Neural cell (in vitro differentiated cells): ENCODE measurements around the gene MED15. TPM values are rescaled to one million over a fixed set of nuclear protein-coding genes. Genes with fewer than 3 reads are reported as not detected.

ENCODE experiments used
- H2AFZ ChIP-seq: fragments of 200-600, 300-800 bp; sonication (generic), shearing (Covaris generic); 2 replicates; pipeline ENCODE4 v1.6.0; 2014; ENCODE audit warnings: low read depth, mild to moderate bottlenecking, antibody characterized with exemption, low read length, moderate library complexity
- H3F3A ChIP-seq: fragments of 200-600 bp; shearing (Covaris generic); 2 replicates; pipeline ENCODE4 v1.6.1; 2016; ENCODE audit warnings: mild to moderate bottlenecking, moderate library complexity, mixed read lengths, antibody characterized with exemption, low read length; ENCODE audit not compliant: insufficient read depth, poor library complexity, severe bottlenecking
- H3K27ac ChIP-seq: fragments of 200-600, 300-800 bp; sonication (generic), shearing (Covaris generic); 2 replicates; pipeline ENCODE4 v1.5.1; 2014; ENCODE audit warnings: mild to moderate bottlenecking, low read length, moderate library complexity
- H3K27me3 ChIP-seq: fragments of 300-800, 200-600 bp; sonication (generic), shearing (Covaris generic); 2 replicates; pipeline ENCODE4 v1.6.0; 2014; ENCODE audit warnings: mild to moderate bottlenecking, low read depth, low read length, moderate library complexity; ENCODE audit not compliant: insufficient read depth
- H3K36me3 ChIP-seq: fragments of 300-800, 200-600 bp; sonication (generic), shearing (Covaris generic); 2 replicates; pipeline ENCODE4 v1.5.1; 2014; ENCODE audit warnings: mild to moderate bottlenecking, antibody characterized with exemption, low read length, moderate library complexity; ENCODE audit not compliant: insufficient read depth
- H3K4me2 ChIP-seq: fragments of 300-800, 200-600 bp; sonication (generic), shearing (Covaris generic); 2 replicates; pipeline ENCODE4 v1.6.0; 2014; ENCODE audit warnings: mild to moderate bottlenecking, low read length
- H3K4me3 ChIP-seq: fragments of 300-800, 200-600 bp; sonication (generic), shearing (Covaris generic); 2 replicates; pipeline ENCODE4 v1.5.1; 2014; ENCODE audit warnings: mild to moderate bottlenecking, low read length, moderate library complexity
- H3K79me2 ChIP-seq: fragments of 200-600 bp; shearing (Covaris generic); replicated peaks from 2 replicates; pipeline ENCODE4 v1.6.0; 2014; ENCODE audit warnings: mild to moderate bottlenecking, low read length, moderate library complexity; ENCODE audit not compliant: insufficient read depth
- H3K9ac ChIP-seq: fragments of 300-800, 200-600 bp; sonication (generic), shearing (Covaris generic); 2 replicates; pipeline ENCODE4 v1.6.1; 2016; ENCODE audit warnings: mild to moderate bottlenecking, low read length, mixed read lengths
- H3K9me2 ChIP-seq: fragments of 200-600 bp; shearing (Covaris generic); 2 replicates; pipeline ENCODE4 v1.6.1; 2016; ENCODE audit warnings: mild to moderate bottlenecking, low read length, mixed read lengths; ENCODE audit not compliant: insufficient read depth
- H3K9me3 ChIP-seq: fragments of 200-600, 300-800 bp; sonication (generic), shearing (Covaris generic); 2 replicates; pipeline ENCODE4 v1.6.1; 2016; ENCODE audit warnings: mild to moderate bottlenecking, mixed run types, low read length, moderate library complexity, mixed read lengths
- H4K20me1 ChIP-seq: fragments of 200-600 bp; shearing (Covaris generic); 2 replicates; pipeline ENCODE4 v1.6.1; 2016; ENCODE audit warnings: mild to moderate bottlenecking, mixed run types; ENCODE audit not compliant: insufficient read depth
- EP300 ChIP-seq: fragments of 450-650 bp; conservative IDR thresholded peaks from 2 replicates; pipeline ENCODE4 v1.6.1; 2014; ENCODE audit warnings: antibody characterized with exemption, mild to moderate bottlenecking, moderate library complexity; ENCODE audit not compliant: poor library complexity, severe bottlenecking
- EZH2 ChIP-seq: fragments of 200-600, 300-800 bp; shearing (Covaris generic), sonication (generic); IDR thresholded peaks from 2 replicates; pipeline ENCODE4 v1.6.1; 2014; ENCODE audit warnings: antibody characterized with exemption, low read length, borderline replicate concordance, mild to moderate bottlenecking; ENCODE audit not compliant: insufficient read depth, poor library complexity, severe bottlenecking
- MXI1 ChIP-seq: fragments of 450-650 bp; conservative IDR thresholded peaks from 2 replicates; pipeline ENCODE4 v1.6.1; 2014; ENCODE audit warnings: antibody characterized with exemption, mild to moderate bottlenecking; ENCODE audit not compliant: poor library complexity, severe bottlenecking
- POLR2AphosphoS5 ChIP-seq: IDR thresholded peaks from 2 replicates; pipeline ENCODE4 v1.6.1; 2012
- RAD21 ChIP-seq: fragments of 450-650 bp; conservative IDR thresholded peaks from 2 replicates; pipeline ENCODE4 v1.6.1; 2014; ENCODE audit warnings: antibody characterized with exemption, mild to moderate bottlenecking, moderate library complexity
- SMC3 ChIP-seq: fragments of 450-650 bp; conservative IDR thresholded peaks from 2 replicates; pipeline ENCODE4 v1.6.1; 2014; ENCODE audit warnings: antibody characterized with exemption, mild to moderate bottlenecking, moderate library complexity; ENCODE audit not compliant: poor library complexity
- TAF1 ChIP-seq: IDR thresholded peaks from 2 replicates; pipeline ENCODE4 v1.6.1; 2012; ENCODE audit warnings: low read depth
- polyA plus RNA-seq: library from polyadenylated mRNA; depleted of rRNA; stranded (reverse); fragments of >200 nt; gene quantifications from 2 replicates; pipeline ENCODE4 v1.2.3, GENCODE V29; 2014
- TF ChIP-seq, protein P1 (sequence below): IDR thresholded peaks from 2 replicates; pipeline ENCODE4 v1.6.1; 2012; ENCODE audit warnings: borderline replicate concordance
- TF ChIP-seq, protein P2 (sequence below): fragments of 450-650 bp; IDR thresholded peaks from 2 replicates; pipeline ENCODE4 v1.5.1; 2014; ENCODE audit warnings: antibody characterized with exemption, mild to moderate bottlenecking, moderate library complexity; ENCODE audit not compliant: poor library complexity, severe bottlenecking

MED15 gene
- polyA plus RNA-seq, 1 donor from 2014 or later: 13.2 TPM

DNA sequence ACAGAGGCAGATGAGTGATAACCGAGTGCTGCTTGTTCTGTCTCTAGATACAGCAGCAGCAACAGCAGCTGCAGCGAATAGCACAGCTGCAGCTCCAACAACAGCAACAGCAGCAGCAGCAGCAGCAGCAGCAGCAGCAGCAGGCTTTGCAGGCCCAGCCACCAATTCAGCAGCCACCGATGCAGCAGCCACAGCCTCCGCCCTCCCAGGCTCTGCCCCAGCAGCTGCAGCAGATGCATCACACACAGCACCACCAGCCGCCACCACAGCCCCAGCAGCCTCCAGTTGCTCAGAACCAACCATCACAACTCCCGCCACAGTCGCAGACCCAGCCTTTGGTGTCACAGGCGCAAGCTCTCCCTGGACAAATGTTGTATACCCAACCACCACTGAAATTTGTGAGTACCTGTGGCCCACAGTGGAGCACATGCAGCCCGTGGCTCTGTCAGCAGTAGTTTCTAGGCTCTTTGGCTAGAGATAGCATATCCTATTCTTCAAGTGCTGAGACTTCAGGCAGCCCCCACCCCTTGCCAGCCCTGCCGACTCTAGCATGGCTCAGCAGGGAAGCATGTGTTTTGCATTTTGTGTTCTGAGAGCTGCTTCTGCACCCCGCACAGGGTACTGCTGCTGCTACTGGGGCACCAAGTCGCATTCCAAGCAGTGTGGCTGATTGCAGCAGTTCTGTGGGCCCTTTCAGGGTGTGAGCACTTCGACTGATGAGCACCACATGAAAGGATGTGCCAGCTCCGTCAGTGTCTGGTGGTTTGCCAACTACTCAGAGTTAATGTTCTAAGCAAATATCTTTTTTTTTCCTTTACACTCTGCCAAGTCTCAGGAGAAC, 59.2 kb downstream of the MED15 start:
- no peaks in the 10 kb centered on the region for H3F3A ChIP-seq
- no peak overlapping the region for H2AFZ ChIP-seq
- no peaks in the 10 kb centered on the region for H4K20me1 ChIP-seq
- H3K9me2 ChIP-seq: no peaks in the 10 kb centered on the region
- no peaks in the 10 kb centered on the region for H3K27me3 ChIP-seq
- H3K9ac ChIP-seq: no peak overlapping the region
- H3K4me2 ChIP-seq: no peak overlapping the region
- H3K9me3 ChIP-seq: no peaks in the 10 kb centered on the region
- H3K27ac ChIP-seq: no peak overlapping the region
- no peak overlapping the region for H3K4me3 ChIP-seq
- no peaks in the 10 kb centered on the region for H3K79me2 ChIP-seq
- TF ChIP-seq, protein P1, sequence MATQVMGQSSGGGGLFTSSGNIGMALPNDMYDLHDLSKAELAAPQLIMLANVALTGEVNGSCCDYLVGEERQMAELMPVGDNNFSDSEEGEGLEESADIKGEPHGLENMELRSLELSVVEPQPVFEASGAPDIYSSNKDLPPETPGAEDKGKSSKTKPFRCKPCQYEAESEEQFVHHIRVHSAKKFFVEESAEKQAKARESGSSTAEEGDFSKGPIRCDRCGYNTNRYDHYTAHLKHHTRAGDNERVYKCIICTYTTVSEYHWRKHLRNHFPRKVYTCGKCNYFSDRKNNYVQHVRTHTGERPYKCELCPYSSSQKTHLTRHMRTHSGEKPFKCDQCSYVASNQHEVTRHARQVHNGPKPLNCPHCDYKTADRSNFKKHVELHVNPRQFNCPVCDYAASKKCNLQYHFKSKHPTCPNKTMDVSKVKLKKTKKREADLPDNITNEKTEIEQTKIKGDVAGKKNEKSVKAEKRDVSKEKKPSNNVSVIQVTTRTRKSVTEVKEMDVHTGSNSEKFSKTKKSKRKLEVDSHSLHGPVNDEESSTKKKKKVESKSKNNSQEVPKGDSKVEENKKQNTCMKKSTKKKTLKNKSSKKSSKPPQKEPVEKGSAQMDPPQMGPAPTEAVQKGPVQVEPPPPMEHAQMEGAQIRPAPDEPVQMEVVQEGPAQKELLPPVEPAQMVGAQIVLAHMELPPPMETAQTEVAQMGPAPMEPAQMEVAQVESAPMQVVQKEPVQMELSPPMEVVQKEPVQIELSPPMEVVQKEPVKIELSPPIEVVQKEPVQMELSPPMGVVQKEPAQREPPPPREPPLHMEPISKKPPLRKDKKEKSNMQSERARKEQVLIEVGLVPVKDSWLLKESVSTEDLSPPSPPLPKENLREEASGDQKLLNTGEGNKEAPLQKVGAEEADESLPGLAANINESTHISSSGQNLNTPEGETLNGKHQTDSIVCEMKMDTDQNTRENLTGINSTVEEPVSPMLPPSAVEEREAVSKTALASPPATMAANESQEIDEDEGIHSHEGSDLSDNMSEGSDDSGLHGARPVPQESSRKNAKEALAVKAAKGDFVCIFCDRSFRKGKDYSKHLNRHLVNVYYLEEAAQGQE: no peak
- TF ChIP-seq POLR2AphosphoS5 (no peak), MXI1 (no peak), RAD21 (no peak), EZH2 (no peak), TAF1 (no peak), SMC3 (no peak), EP300 (no peak)
- TF ChIP-seq, protein P2, sequence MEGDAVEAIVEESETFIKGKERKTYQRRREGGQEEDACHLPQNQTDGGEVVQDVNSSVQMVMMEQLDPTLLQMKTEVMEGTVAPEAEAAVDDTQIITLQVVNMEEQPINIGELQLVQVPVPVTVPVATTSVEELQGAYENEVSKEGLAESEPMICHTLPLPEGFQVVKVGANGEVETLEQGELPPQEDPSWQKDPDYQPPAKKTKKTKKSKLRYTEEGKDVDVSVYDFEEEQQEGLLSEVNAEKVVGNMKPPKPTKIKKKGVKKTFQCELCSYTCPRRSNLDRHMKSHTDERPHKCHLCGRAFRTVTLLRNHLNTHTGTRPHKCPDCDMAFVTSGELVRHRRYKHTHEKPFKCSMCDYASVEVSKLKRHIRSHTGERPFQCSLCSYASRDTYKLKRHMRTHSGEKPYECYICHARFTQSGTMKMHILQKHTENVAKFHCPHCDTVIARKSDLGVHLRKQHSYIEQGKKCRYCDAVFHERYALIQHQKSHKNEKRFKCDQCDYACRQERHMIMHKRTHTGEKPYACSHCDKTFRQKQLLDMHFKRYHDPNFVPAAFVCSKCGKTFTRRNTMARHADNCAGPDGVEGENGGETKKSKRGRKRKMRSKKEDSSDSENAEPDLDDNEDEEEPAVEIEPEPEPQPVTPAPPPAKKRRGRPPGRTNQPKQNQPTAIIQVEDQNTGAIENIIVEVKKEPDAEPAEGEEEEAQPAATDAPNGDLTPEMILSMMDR: no peak
- H3K36me3 ChIP-seq: no peaks in the 10 kb centered on the region

DNA sequence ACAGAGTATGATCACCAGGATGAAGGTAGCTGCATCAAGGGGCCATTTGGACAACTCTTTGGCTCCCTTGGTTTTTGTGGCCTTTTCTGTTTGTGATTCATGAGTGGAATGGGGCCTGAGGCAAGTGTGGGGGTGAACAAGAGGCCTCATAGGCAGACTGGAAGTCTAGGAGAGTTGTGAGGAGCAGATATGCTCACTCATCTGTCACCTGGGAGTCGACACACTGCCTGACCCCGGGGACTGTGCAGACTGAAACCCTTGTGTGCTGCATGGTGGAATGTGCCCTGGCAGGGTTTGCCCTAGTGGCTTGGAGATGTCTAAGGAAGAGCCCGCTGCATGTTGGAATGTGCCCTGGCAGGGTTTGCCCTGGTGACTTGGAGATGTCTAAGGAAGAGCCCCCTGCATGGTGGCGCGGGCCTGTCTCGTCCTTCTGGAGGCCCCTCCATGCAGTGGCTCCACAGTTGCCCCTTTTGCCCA, 60.0 kb downstream of the MED15 start:
- Histone ChIP-seq H3K36me3 (no peaks in the 10 kb centered on the region), H3K4me3 (no peak overlapping the region), H3K27me3 (no peaks in the 10 kb centered on the region), H4K20me1 (no peaks in the 10 kb centered on the region), H3K27ac (no peak overlapping the region), H3K9ac (no peak overlapping the region), H3K9me2 (no peaks in the 10 kb centered on the region), H3K4me2 (no peak overlapping the region), H3F3A (no peaks in the 10 kb centered on the region), H3K9me3 (no peaks in the 10 kb centered on the region), H2AFZ (no peak overlapping the region), H3K79me2 (no peaks in the 10 kb centered on the region)
- TF ChIP-seq EP300: no peak
- TF ChIP-seq, protein P2: no peak
- TF ChIP-seq TAF1: no peak
- TF ChIP-seq EZH2: no peak
- TF ChIP-seq POLR2AphosphoS5: no peak
- TF ChIP-seq SMC3: no peak
- TF ChIP-seq RAD21: no peak
- no peak for TF ChIP-seq MXI1
- TF ChIP-seq, protein P1: no peak
